Measurements from ENCODE around the gene LCA5L.

The LCA5L gene

GRCh38 chr21:39445321-39446269, at the start of gene LCA5L:
Gene LCA5L, minus strand, starts transcription at chr21:39445778. Its CDS starts 17,285 bp downstream, at chr21:39428493.
- DNase-seq: peak; percentile 76

GRCh38 chr21:39489380-39489924, 43.9 kb upstream of the LCA5L start:
- no peak for DNase-seq

- no peak for DNase-seq
Observed at GRCh38 chr21:39484711-39485276, 39.2 kb upstream of the LCA5L start.

GRCh38 chr21:39483917-39484316, 38.3 kb upstream of the LCA5L start:
- no peak for DNase-seq

GRCh38 chr21:39481886-39482285, 36.3 kb upstream of the LCA5L start:
- no peak for DNase-seq

GRCh38 chr21:39480271-39480670, 34.7 kb upstream of the LCA5L start:
- no peak for DNase-seq

GRCh38 chr21:39479814-39480182, 34.2 kb upstream of the LCA5L start:
- DNase-seq: no peak

- DNase-seq: no peak
Observed at GRCh38 chr21:39479164-39479813, 33.7 kb upstream of the LCA5L start.

GRCh38 chr21:39474611-39475010, 29.0 kb upstream of the LCA5L start:
- DNase-seq: no peak

- DNase-seq: no peak
Observed at GRCh38 chr21:39472786-39473185, 27.2 kb upstream of the LCA5L start.

GRCh38 chr21:39471598-39471997, 26.0 kb upstream of the LCA5L start:
- no peak for DNase-seq

GRCh38 chr21:39468559-39468958, 23.0 kb upstream of the LCA5L start:
- no peak for DNase-seq

- DNase-seq: no peak
Observed at GRCh38 chr21:39467746-39468145, 22.2 kb upstream of the LCA5L start.

- DNase-seq: no peak
Observed at GRCh38 chr21:39466584-39466983, 21.0 kb upstream of the LCA5L start.

- no peak for DNase-seq
Observed at GRCh38 chr21:39463308-39463707, 17.7 kb upstream of the LCA5L start.

GRCh38 chr21:39461419-39461818, 15.8 kb upstream of the LCA5L start:
- DNase-seq: no peak

GRCh38 chr21:39456665-39457064, 11.1 kb upstream of the LCA5L start:
- no peak for DNase-seq

GRCh38 chr21:39454949-39455668, 9.5 kb upstream of the LCA5L start:
- DNase-seq: no peak

GRCh38 chr21:39453571-39454179, 8.1 kb upstream of the LCA5L start:
- DNase-seq: no peak

- no peak for DNase-seq
Observed at GRCh38 chr21:39452970-39453342, 7.4 kb upstream of the LCA5L start.

- no peak for DNase-seq
Observed at GRCh38 chr21:39452207-39452969, 6.8 kb upstream of the LCA5L start.
